ENCODE results near the gene ADGRB2.

The ADGRB2 gene

GRCh38 chr1:31735571-31735970, 28.6 kb downstream of the ADGRB2 start:
- H3K4me3 ChIP-seq (ENCODE audit: low read depth, low read length) = no peak overlapping the region
- no peak for TF ChIP-seq CTCF (conservative IDR thresholded peaks at IDR 0.05; ENCODE audit: low read depth, low read length)
- no peak for DNase-seq (ENCODE audit: low read depth)

- DNase-seq (ENCODE audit: low read depth) = no peak
- H3K4me3 ChIP-seq (ENCODE audit: low read depth, low read length) = no peak overlapping the region
- no peak for TF ChIP-seq CTCF (conservative IDR thresholded peaks at IDR 0.05; ENCODE audit: low read depth, low read length)
Measured at GRCh38 chr1:31734582-31735107, 29.5 kb downstream of the ADGRB2 start.

- no peak overlapping the region for H3K4me3 ChIP-seq (ENCODE audit: low read depth, low read length)
- DNase-seq (ENCODE audit: low read depth) = no peak
- TF ChIP-seq CTCF (conservative IDR thresholded peaks at IDR 0.05; ENCODE audit: low read depth, low read length) = no peak
Measured at GRCh38 chr1:31733389-31734219, 30.5 kb downstream of the ADGRB2 start.

- H3K4me3 ChIP-seq (ENCODE audit: low read depth, low read length) = no peak overlapping the region
- TF ChIP-seq CTCF (conservative IDR thresholded peaks at IDR 0.05; ENCODE audit: low read depth, low read length) = no peak
- no peak for DNase-seq (ENCODE audit: low read depth)
Measured at GRCh38 chr1:31732751-31733289, 31.3 kb downstream of the ADGRB2 start.

GRCh38 chr1:31732343-31732742, 31.8 kb downstream of the ADGRB2 start:
- DNase-seq (ENCODE audit: low read depth) = no peak
- no peak for TF ChIP-seq CTCF (conservative IDR thresholded peaks at IDR 0.05; ENCODE audit: low read depth, low read length)
- H3K4me3 ChIP-seq (ENCODE audit: low read depth, low read length) = no peak overlapping the region

GRCh38 chr1:31731049-31731565, 33.0 kb downstream of the ADGRB2 start:
- DNase-seq (ENCODE audit: low read depth) = no peak
- no peak overlapping the region for H3K4me3 ChIP-seq (ENCODE audit: low read depth, low read length)
- TF ChIP-seq CTCF (conservative IDR thresholded peaks at IDR 0.05; ENCODE audit: low read depth, low read length) = no peak
